Measurements from ENCODE around the gene TTC9B. TPM values are rescaled to one million over a fixed set of nuclear protein-coding genes. Genes with fewer than 3 reads are reported as not detected.

The TTC9B gene
- total and polyA plus RNA-seq, 2 experiments from 2014 or later = not detected

DNA sequence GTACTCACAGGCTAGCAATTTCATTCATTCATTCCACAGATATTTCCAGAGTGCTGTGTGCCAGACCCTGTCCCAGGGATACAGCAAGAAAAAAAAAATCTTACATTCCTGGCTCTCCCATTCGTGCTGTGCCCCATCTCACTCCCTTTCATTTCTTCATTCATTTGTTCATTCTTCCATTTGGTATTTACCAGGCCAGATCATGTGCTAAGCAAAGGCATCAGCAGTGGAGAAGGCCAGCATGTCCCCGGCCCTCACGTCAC is 24.7 kb downstream of the TTC9B start:
- DNase-seq = peak; percentile 52
- H3K4me2 ChIP-seq (ENCODE audit: unreplicated experiment) = peak overlapping the region; percentile 30
- 87 to 92% methylated on average over 3 of the region's 3 CpGs for WGBS, 2 experiments (ENCODE audit: low coverage in 1 of 2, low lambda C conversion rate in 2 of 2, missing lambda C conversion rate in 2 of 2)

DNA sequence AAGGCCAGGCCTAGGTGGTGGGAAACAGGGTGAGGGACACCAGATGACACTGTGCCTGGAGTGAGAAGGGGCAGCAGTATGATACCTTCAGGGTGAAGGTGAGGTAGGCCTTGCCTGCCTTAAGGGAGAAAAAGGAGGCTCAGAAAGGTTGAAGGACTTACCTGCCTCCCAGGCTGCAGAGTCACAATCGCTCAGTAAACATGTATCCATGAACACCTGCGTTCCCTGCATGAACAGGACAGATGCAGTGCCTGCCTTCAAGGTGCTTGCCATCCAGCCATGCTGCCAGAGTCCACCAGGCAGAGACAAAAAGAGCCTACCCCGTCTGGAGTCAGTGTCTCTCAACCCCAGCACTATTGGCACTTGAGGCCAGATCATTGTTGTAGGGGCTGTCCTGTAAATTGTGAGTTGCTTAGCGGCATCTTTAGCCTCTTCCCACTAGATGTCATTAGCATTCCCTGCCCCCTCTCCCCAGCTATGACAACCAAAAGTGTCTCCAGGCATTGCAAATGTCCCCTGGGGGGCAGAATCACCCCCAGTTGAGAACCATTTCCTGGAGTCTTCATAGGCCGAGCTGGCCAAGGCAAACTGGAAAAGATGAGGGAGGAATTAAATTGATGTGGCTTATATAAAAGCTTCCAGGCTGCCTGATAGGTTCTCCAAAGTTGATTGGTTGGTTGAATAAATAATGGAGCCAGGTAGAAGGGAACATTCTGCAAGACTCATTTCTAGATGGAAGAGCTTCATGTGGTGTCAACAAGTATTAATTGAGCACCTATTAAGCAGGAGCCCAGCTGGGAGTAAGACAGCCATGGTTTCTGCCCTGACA is 25.2 kb downstream of the TTC9B start:
- Histone ChIP-seq H2AFZ (no peak overlapping the region), H3K9ac (0 out of 2 replicates have a peak overlapping the region, but pooled peaks have one; percentile 85), H3K36me3 (ENCODE audit: low read depth) (no peaks in the 10 kb centered on the region), H3K9me2 (ENCODE audit: insufficient read depth) (no peaks in the 10 kb centered on the region), H3K27me3 (replicated peaks; ENCODE audit: insufficient read depth) (no peaks in the 10 kb centered on the region), H3K9me3 (ENCODE audit: low read depth) (no peaks in the 10 kb centered on the region), H3K79me2 (ENCODE audit: insufficient read depth) (no peaks in the 10 kb centered on the region), H3K27ac (peak overlapping the region; percentile 15; the same call in 1 of the 2 replicates), H3K4me1 (ENCODE audit: insufficient read depth) (peaks cover 7% of the 10 kb centered on the region; the same call in 1 of the 2 replicates), H4K20me1 (ENCODE audit: insufficient read depth) (no peaks in the 10 kb centered on the region), H3F3A (ENCODE audit: insufficient read depth) (0 out of 2 replicates have a peak, but pooled peaks cover 3% of the 10 kb centered on the region), H3K4me2 (ENCODE audit: unreplicated experiment) (peak overlapping the region; percentile 88), H3K4me3 (peak overlapping the region; percentile 81; the same call in 1 of the 2 replicates)
- 72 to 76% methylated on average over 5 of the region's 5 CpGs for WGBS, 2 experiments (ENCODE audit: low coverage in 1 of 2, low lambda C conversion rate in 2 of 2, missing lambda C conversion rate in 2 of 2)
- TF ChIP-seq EZH2phosphoT487 (IDR thresholded peaks at IDR 0.05; ENCODE audit: insufficient read depth, low read depth) = no peak
- TF ChIP-seq EZH2 (IDR thresholded peaks at IDR 0.05; ENCODE audit: insufficient read depth, poor library complexity, severe bottlenecking) = no peak
- peak; percentile 25 for DNase-seq
- in situ Hi-C loops (cut with MboI) = no loop called here

More for the DNA sequence above, 24.7 kb downstream of the TTC9B start:
- H3K9ac ChIP-seq = no peak overlapping the region
- no peak overlapping the region for H2AFZ ChIP-seq
- no peaks in the 10 kb centered on the region for H3K9me2 ChIP-seq (ENCODE audit: insufficient read depth)
- H3K4me1 ChIP-seq (ENCODE audit: insufficient read depth) = peaks cover 7% of the 10 kb centered on the region; the same call in 1 of the 2 replicates
- in situ Hi-C loops (cut with MboI) = no loop called here
- H3K79me2 ChIP-seq (ENCODE audit: insufficient read depth) = no peaks in the 10 kb centered on the region
- no peaks in the 10 kb centered on the region for H3K27me3 ChIP-seq (replicated peaks; ENCODE audit: insufficient read depth)
- no peak overlapping the region for H3K4me3 ChIP-seq
- no peak for TF ChIP-seq EZH2phosphoT487 (IDR thresholded peaks at IDR 0.05; ENCODE audit: insufficient read depth, low read depth)
- no peak for TF ChIP-seq EZH2 (IDR thresholded peaks at IDR 0.05; ENCODE audit: insufficient read depth, poor library complexity, severe bottlenecking)
- no peaks in the 10 kb centered on the region for H3K36me3 ChIP-seq (ENCODE audit: low read depth)
- 0 out of 2 replicates have a peak, but pooled peaks cover 3% of the 10 kb centered on the region for H3F3A ChIP-seq (ENCODE audit: insufficient read depth)
- no peaks in the 10 kb centered on the region for H4K20me1 ChIP-seq (ENCODE audit: insufficient read depth)
- no peak overlapping the region for H3K27ac ChIP-seq
- no peaks in the 10 kb centered on the region for H3K9me3 ChIP-seq (ENCODE audit: low read depth)

DNA sequence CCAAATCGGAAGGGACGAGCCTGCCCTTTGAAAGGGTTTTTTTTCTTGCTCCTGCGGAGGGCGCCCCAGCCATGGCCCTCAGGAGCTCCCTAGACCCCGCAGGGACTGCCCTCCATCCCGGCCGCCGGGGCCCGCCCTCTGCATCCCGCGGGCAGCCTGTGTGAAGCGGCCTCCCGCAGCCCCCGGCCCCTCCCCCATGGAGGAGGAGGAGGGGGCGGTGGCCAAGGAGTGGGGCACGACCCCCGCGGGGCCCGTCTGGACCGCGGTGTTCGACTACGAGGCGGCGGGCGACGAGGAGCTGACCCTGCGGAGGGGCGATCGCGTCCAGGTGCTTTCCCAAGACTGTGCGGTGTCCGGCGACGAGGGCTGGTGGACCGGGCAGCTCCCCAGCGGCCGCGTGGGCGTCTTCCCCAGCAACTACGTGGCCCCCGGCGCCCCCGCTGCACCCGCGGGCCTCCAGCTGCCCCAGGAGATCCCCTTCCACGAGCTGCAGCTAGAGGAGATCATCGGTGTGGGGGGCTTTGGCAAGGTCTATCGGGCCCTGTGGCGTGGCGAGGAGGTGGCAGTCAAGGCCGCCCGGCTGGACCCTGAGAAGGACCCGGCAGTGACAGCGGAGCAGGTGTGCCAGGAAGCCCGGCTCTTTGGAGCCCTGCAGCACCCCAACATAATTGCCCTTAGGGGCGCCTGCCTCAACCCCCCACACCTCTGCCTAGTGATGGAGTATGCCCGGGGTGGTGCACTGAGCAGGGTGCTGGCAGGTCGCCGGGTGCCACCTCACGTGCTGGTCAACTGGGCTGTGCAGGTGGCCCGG is 26.1 kb downstream of the TTC9B start:
- WGBS, 2 experiments (ENCODE audit: low coverage in 1 of 2, low lambda C conversion rate in 2 of 2, missing lambda C conversion rate in 2 of 2) = 14 to 20% methylated on average over 17 to 44 of the region's 62 CpGs
- Histone ChIP-seq H2AFZ (peak overlapping the region; percentile 70), H3K9me3 (ENCODE audit: low read depth) (no peaks in the 10 kb centered on the region), H3K27me3 (replicated peaks; ENCODE audit: insufficient read depth) (no peaks in the 10 kb centered on the region), H3K9me2 (ENCODE audit: insufficient read depth) (no peaks in the 10 kb centered on the region), H3K9ac (peak overlapping the region; percentile 85), H3K4me2 (ENCODE audit: unreplicated experiment) (peak overlapping the region; percentile 88), H3K79me2 (ENCODE audit: insufficient read depth) (no peaks in the 10 kb centered on the region), H3K4me1 (ENCODE audit: insufficient read depth) (peaks cover 7% of the 10 kb centered on the region; the same call in 1 of the 2 replicates), H4K20me1 (ENCODE audit: insufficient read depth) (no peaks in the 10 kb centered on the region), H3K4me3 (peak overlapping the region; percentile 81), H3K27ac (no peak overlapping the region), H3K36me3 (ENCODE audit: low read depth) (no peaks in the 10 kb centered on the region), H3F3A (ENCODE audit: insufficient read depth) (0 out of 2 replicates have a peak, but pooled peaks cover 3% of the 10 kb centered on the region)
- in situ Hi-C loops (cut with MboI) = no loop called here
- DNase-seq = peak; percentile 61
- TF ChIP-seq EZH2 (IDR thresholded peaks at IDR 0.05; ENCODE audit: insufficient read depth, poor library complexity, severe bottlenecking) (no peak), EZH2phosphoT487 (IDR thresholded peaks at IDR 0.05; ENCODE audit: insufficient read depth, low read depth) (no peak)
